ENCODE data around the gene BACE1-AS. TPM values are rescaled to one million over a fixed set of nuclear protein-coding genes. Genes with fewer than 3 reads are reported as not detected.
A peak's percentile ranks its signal among the peaks of the same experiment; 100 is the strongest.
"Not testable (repeated sequence)": the region's sequence is repeated elsewhere in the genome, so short reads cannot be mapped to it uniquely, and the experiment has no call there.

Gene BACE1-AS
- total RNA-seq, 1 donor from 2014 or later = 20.0 TPM

DNA sequence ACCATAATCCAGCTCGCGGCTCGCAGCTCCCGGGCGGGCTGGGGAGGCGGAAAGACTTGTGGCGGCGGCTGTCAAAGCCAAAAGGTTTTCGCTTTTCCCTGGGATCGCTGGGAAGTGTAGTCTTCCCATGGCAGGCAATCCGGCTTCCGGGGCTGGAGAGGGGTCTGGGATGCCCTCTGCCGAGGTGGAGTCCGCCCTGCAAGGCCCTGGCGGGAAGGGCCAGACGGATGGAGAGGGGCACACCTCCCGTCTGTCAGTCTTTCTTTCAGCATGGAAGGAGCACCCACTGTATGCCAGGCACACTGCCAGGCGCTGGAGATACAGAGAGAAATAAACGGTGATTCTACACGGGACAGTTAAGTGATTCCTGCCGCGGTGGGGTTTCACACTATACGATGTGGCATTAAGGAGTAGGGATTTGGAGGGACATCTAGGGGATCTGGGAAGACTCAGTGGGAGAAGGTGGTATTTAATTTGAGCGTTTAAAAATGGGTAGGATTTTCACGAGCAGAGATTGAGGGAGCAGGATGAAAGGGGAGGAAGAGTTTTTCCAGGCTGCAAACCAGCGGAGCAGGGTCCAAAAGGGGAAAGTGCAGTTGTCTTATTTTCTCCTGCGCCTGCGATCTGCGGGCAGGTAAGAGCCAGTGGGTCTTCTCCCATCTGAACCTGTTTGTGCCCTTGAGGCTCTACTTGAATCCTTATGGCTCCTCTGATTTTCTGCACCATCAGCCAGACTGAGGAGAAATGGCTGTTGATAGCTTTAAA, 25.2 kb downstream of the BACE1-AS start, which contains the start of gene BACE1:
BACE1 (minus strand) TSS at position 60 of the 765 bp plus-strand sequence. CDS start 461 bp downstream, outside the sequence.
- Mint-ChIP-seq H3K9me3 (no peaks in the 10 kb centered on the region), H3K4me1 (peaks cover 18% of the 10 kb centered on the region), H3K27ac (peak within 1 kb of the TSS; percentile 88), H3K4me3 (peak within 1 kb of the TSS; percentile 92), H3K36me3 (no peaks in the 10 kb centered on the region), H3K27me3 (ENCODE audit: low read depth) (no peaks in the 10 kb centered on the region)
- TF ChIP-seq, protein P1, sequence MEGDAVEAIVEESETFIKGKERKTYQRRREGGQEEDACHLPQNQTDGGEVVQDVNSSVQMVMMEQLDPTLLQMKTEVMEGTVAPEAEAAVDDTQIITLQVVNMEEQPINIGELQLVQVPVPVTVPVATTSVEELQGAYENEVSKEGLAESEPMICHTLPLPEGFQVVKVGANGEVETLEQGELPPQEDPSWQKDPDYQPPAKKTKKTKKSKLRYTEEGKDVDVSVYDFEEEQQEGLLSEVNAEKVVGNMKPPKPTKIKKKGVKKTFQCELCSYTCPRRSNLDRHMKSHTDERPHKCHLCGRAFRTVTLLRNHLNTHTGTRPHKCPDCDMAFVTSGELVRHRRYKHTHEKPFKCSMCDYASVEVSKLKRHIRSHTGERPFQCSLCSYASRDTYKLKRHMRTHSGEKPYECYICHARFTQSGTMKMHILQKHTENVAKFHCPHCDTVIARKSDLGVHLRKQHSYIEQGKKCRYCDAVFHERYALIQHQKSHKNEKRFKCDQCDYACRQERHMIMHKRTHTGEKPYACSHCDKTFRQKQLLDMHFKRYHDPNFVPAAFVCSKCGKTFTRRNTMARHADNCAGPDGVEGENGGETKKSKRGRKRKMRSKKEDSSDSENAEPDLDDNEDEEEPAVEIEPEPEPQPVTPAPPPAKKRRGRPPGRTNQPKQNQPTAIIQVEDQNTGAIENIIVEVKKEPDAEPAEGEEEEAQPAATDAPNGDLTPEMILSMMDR (IDR thresholded peaks at IDR 0.05; ENCODE audit: unreplicated experiment) = no peak
- peak in 1 of 2 experiments; percentile 50 for DNase-seq (ENCODE audit: low spot score in 2 of 2, unreplicated experiment in 2 of 2)

DNA sequence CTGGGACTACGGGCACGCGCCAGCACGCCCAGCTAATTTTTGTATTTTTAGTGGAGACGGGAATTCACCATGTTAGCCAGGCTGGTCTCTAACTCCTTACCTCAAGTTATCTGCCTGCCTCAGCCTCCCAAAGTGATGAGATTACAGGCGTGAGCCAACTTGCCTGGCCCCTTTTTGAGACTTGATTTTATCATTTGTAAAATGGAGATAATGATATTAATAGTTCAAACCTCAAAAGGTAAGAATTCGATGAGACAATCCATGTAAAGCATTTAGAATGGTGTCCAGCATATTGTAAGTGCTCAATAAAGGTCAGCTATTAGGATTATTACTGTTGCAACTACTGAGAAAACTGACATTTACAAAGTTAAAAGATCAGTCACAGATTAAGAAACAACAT, 27.6 kb downstream of the BACE1-AS start:
- Mint-ChIP-seq H3K27ac (no peak overlapping the region), H3K36me3 (peaks cover 3% of the 10 kb centered on the region), H3K4me3 (no peak overlapping the region), H3K4me1 (peaks cover 18% of the 10 kb centered on the region), H3K27me3 (ENCODE audit: low read depth) (no peaks in the 10 kb centered on the region), H3K9me3 (peaks cover 4% of the 10 kb centered on the region)
- no peak for DNase-seq (ENCODE audit: low spot score in 2 of 2, unreplicated experiment in 2 of 2)
- TF ChIP-seq, protein P1 (IDR thresholded peaks at IDR 0.05; ENCODE audit: unreplicated experiment) = no peak

DNA sequence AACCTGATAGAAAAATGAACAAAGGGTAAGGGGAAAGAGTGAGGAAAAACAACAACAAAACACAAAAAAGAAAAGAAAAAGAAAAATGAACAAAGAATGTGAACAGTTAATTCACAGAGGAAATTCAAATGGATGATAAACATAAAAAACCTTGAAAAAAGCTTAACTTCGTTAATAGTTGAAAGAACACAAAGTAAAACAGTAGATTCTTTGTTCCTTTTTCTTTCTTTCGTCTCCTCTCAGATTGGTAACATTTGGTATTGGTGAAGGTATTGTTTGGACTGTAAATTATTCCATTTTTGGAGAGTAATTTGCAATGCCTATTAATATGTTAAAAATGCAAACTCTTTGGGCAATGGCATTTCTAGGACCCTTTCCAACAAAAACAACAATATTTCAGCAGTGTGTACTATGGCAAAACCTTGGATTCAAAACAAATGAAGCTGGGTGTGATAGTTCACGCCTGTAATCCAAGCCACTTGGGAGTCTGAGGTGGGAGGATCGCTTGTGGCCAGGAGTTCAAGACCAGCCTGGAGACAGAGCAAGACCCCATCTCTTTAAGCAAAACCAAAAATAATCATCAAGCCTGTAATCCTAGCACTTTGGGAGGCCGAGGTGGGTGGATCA, 28.2 kb downstream of the BACE1-AS start:
- Mint-ChIP-seq H3K4me1 (peaks cover 14% of the 10 kb centered on the region), H3K9me3 (peaks cover 4% of the 10 kb centered on the region), H3K36me3 (peaks cover 3% of the 10 kb centered on the region), H3K27me3 (ENCODE audit: low read depth) (no peaks in the 10 kb centered on the region), H3K27ac (peak overlapping the region; percentile 15), H3K4me3 (no peak overlapping the region)
- TF ChIP-seq, protein P1 (IDR thresholded peaks at IDR 0.05; ENCODE audit: unreplicated experiment) = no peak
- no peak for DNase-seq (ENCODE audit: low spot score in 2 of 2, unreplicated experiment in 2 of 2)

DNA sequence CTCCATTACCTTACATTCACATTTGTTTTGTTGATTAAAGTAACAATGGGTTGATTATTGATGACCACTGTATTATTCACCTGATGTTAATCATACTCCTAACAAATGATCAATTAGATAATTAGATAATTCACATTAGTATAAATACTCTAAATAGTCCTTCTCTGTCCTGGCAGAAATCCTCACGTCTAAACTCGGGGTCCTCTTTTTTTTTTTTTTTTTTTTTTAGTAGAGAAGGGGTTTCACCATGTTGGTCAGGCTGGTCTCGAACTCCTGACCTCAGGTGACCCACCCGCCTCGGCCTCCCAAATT, 36.1 kb downstream of the BACE1-AS start:
- H3K36me3 Mint-ChIP-seq; H3K4me3 Mint-ChIP-seq; H3K27ac Mint-ChIP-seq; DNase-seq (ENCODE audit: low spot score in 2 of 2, unreplicated experiment in 2 of 2); H3K4me1 Mint-ChIP-seq; H3K27me3 Mint-ChIP-seq (ENCODE audit: low read depth); H3K9me3 Mint-ChIP-seq: not testable (repeated sequence)

DNA sequence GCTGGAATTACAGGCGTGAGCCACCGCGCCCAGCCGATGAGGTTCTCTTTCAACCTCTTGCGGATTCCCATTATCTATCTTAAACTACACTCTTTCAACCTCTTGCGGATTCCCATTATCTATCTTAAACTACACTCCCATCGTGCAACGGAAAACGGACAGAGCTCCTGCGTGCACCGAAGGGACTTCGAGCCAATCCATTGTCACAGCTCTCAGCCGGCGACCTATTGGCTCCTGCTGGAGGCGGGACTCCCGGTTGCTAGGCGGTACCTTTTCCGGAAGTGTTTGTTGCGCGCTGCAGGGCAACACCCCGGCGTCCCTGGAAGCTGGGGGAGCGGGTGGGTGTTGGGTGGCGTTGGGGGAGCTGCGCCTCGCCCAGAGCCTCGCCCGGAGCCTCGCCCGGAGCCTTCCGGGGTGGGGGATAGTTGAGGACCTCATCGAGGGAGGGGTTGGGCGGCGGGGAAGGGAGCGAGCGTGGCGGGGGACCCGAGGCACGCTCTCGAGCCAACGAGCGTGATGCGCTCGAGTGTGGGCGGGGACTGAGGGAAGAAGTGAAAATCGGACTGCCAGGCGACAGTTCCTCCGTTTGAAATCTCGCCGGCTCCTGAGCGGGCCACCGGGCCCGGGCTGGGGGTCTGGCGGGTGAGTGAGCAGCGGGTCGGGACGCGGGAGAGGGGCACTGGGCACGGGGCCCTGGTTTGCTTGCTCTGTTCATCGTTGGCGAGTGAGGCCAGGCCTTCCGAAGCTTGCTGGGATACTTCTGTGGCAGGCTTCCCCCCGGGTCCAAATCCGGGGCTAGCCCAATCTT, 36.6 kb downstream of the BACE1-AS start, which contains the start of gene CEP164:
CEP164 (plus strand) TSS at position 288 of the 808 bp plus-strand sequence. CDS start 10,733 bp downstream, outside the sequence.
- peaks cover 4% of the 10 kb centered on the region for H3K9me3 Mint-ChIP-seq
- no peaks in the 10 kb centered on the region for H3K27me3 Mint-ChIP-seq (ENCODE audit: low read depth)
- peaks cover 3% of the 10 kb centered on the region for H3K4me1 Mint-ChIP-seq
- H3K27ac Mint-ChIP-seq = no peak within 1 kb of the TSS
- TF ChIP-seq, protein P1 (IDR thresholded peaks at IDR 0.05; ENCODE audit: unreplicated experiment) = no peak
- peaks cover 3% of the 10 kb centered on the region for H3K36me3 Mint-ChIP-seq
- DNase-seq (ENCODE audit: low spot score in 2 of 2, unreplicated experiment in 2 of 2) = peak; percentile 80 to 91
- H3K4me3 Mint-ChIP-seq = peak within 1 kb of the TSS; percentile 41
